HG03565 (cell line): Measurements from ENCODE around the gene ECSCR.

Experiments used
- ATAC-seq: cut with Tn5 transposase; IDR thresholded peaks from one replicate; pipeline ENCODE4 v1.9.1; 2021; ENCODE audit warnings: mild to moderate bottlenecking, moderate library complexity; ENCODE audit not compliant: unreplicated experiment

ECSCR gene

DNA sequence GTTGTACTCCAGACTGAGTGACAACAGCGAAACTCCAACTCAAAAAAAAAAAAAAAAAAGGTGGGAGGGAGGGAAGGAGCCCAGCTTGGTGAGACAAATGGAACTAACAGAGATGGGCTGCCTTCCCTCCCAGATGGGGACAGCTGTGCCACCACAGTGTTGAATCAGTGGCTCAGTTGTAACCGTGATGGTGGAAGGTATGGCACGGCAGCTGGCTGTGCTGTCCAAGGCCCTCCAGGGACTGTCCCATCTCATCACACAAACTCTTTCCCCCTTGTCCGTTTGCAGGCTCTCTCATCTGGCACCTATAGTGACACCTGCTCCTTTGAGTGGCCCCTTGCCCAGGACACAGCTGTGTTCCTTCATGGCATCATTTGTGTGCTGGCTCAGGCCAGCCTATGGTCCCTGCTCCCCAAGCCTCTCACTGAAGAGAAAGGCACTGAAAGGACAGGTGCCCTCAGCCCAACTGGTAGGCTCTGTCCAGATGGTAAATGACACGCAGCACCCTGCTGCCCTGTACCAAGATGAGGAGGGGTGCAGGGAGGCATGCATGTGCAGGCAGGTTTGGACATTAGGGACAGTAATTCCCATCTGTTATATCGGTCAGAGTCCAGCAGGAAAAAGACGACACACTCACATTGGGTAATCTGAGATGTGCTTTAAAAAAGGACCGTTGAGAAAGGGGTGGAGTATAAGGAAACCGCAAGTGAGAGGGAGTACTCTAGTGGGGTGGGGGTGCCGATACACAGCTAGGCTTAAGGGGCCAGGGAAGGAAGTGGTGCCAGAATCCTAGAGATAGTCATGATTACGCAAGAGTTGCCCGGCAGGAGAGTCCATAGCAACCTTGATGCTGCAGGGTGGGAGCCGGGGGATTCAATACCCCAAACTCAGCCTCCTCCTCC lies 12.6 kb upstream of the ECSCR start:
- no peak for ATAC-seq

DNA sequence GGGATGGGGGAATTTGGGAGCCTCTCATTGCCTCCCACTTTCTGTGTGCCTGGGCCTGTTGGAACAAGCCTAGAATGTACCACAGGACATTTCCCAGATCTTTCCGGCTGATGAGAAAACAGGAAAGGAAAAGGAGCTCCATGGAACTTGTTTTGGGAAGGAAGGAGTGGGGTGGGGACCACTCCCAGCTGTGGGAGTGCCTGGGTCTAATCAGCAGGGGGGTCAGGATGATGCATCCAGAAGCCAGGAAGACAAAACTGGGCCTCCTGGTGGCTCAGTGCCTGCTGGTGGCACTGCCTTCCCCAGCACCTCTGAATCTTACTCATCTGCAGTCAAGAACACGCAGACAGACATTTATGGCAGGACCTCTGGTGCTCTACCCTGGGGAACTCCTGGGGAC lies 11.0 kb upstream of the ECSCR start:
- no peak for ATAC-seq

DNA sequence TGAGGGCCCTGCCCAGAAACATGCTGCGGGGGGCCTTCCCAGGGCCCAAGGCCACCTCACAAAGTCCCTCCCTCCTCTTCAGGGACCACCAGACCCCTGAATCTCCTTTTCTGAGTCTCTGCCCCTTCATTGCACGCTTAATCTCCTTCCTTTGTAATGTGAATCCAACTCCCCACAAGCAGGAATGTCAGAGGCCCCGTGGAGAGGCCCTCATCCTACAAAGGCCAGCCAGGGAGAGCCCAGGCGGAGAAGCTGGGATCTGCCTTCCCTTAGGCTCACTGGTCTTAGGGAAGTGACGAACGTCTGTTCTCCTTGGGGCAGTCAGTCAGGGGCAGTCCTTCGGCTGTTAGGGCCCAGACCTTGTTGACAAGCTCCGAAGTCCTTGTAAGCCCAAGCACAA lies 10.6 kb upstream of the ECSCR start:
- no peak for ATAC-seq

DNA sequence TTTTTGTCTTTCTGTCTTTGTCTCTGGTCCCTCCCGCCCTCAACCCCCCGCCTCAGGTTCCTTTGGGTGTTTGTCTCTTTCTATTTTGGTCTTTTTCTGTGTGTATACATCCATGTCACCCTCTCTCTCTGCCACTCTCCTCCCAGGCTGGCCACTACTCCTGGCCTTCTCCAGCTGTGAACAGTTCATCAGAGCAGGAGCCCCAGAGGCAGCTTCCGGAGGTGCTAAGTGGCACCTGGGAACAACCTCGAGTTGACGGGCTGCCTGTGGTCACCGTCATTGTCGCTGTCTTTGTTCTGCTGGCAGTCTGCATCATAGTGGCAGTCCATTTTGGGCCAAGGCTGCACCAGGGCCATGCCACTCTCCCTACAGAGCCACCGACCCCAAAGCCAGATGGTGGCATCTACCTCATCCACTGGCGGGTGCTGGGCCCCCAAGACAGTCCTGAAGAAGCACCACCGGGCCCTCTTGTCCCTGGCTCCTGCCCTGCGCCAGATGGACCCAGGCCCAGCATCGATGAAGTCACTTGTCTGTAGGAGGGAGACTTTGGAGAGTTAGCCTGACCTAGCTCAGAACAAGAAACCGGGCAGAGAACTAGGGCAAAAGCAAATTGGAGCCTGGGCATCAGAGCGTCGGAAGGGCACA lies 10.0 kb upstream of the ECSCR start:
- ATAC-seq = no peak

DNA sequence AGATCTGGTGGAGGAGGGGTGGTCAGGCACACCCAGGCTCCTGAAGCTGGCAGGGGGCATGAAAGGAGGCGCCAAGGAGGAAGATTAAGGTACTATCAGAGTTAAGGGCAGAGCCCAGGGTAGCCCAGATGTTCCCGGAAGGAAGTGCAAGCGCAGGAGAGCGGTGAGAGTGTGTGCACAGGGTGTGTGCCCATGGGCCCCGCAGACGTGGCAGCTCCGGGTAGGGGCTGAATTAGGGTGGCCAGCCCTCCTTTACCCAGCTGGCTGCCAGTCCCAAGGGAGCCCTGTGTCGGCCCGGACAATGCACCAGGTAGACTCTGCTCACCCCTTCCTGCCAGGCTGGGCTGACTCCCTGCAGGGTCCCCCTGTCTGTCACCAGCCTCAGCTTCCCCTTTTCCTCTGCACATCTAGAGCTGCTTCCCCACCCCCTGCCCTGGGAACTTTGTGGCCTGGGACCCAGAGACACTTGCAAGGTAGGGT lies 8.3 kb upstream of the ECSCR start, which contains the start of gene SMIM33:
SMIM33 (plus strand) TSS at position 184 of the 480 bp plus-strand sequence; CDS start at position 302, 118 bp downstream.
- ATAC-seq = no peak

DNA sequence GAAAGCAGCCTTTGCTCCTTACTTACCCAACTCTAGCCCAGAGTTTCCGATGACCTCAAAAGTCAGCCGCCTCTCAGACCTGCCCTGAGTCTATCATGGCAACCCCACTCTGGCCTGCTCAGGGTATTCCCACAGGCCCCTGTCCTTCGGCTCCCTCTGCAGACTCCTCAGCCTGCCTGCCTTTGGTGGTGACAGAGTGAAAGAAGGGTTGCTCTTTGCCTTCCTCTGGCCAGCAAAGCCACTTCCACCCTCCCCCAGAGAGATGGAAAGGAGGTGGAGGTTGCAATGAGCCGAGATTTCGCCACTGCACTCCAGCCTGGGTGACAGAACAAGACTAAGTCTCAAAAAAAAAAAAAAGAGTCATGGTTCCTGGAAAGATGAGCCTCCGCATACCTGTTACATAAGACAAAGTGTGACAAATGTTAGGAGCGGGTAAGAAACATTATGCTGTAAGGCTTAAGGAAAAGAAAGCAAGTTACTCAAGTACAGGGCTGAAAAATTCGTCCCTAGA lies 5.9 kb upstream of the ECSCR start:
- no peak for ATAC-seq

DNA sequence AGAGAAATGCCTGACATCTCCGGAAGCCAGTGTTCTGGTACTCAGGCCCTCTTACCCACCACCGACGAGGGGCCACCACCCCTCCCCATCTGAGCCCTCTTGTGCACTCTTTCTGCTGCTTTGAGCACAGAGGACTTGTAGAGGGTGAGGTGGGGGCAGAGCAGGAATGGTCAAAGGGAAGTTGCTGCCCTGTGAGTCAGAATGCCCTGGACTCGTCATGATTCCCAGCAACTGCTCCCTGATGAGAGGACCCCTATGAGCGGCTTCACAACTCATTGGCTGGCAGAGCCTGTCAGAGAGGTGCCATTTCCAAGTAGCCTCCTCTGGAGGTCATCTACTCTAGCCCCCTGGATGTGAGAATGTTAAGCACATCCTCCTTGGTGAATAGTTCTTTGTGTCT lies 845 bp downstream of the ECSCR start:
- no peak for ATAC-seq

DNA sequence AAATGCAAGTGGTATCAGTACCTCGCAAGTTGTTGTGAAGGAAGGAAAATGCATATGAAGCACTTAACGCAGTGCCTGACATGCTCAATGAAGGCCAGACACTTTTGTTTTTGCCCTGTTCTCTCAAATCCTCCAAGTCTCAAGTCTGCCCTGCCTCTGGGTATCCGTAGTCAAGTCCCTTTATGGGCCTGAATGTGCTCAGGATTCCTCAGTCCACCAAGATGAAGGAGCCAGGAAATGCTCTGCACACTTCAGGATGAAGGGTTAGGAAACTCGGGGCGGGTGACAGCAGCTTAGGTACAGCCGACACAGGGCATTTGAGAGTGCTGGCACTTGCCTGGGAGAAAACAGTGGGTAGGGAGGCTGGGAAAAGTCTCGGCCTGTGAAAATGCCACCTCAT lies 1.4 kb downstream of the ECSCR start:
- no peak for ATAC-seq

DNA sequence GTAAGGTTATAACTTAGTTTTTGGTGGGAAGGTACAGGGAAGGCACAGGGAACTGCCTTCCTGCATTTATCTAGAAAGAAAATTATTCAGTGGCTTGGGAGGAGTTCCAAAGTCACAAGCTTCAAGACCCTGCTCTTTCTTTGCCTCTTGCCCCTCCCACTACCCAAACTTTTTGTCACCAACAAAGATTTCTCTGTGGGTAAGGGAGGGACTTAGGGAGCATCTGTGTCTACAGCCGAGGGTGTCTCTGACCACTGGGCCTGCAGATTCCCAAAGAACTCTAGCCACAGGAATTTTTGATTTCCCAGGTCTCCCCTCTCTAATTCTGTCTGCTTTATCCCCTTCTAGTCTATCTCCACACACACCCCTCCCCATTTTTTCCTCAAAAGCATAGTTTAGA lies 2.1 kb downstream of the ECSCR start:
- no peak for ATAC-seq

DNA sequence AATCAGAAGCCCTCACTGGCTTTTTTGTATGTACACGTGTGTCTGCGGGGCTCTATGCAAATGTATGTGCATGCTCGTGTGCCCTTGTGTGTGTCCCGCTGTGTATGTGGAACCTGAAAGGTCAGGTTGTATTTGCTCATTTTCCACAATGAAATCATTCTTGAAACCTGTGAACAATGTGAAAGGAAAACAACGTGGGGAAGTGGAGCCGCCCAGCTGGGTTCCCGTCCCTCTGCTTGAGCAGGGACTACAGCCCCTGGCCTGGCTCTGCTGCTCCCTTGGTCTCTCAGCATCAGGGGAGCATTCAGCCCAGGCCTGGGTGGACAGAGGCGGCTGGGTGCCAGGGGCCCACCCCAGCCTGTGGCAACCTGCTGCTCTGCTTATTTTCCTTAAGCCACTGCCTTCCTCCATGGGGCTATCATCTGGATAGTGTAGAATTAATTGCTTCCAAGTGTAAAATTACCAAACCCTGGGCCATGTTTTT lies 3.0 kb downstream of the ECSCR start:
- ATAC-seq = no peak

DNA sequence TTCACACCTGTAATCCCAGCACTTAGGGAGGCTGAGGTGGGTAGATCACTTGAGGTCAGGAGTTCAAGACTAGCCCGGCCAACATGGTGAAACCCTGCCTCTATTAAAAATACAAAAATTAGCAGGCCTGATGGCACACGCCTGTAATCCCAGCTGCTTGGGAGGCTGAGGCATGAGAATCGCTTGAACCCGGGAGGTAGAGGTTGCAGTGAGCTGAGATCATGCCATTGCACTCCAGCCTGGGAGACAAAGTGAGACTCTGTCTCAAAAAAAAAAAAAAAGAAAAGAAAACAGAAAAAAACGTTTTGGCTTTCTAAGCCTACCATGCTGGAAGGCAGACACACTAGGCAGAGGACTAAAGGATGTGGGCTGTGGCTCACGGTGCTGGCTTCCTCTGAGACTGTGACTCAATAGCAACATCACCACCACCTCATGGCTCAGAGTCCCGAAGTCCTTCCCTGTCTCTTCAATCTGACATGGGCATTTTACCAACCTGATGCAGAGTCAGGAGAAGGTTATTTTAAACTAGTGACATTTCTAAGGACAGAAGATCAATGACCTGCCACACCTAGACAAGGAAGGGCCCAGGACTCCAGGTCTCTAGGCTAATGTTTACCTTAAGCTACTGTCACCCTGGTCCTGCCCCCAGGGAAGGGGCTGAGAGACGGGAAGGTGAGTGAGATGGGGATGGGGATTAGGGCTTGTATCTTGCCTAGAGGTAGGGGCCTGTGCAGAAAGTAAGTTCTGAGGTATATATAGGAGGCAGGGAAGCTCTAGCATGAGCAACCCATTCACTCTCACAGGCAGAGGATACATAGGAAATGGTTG lies 3.7 kb downstream of the ECSCR start:
- ATAC-seq = peak; percentile 41

DNA sequence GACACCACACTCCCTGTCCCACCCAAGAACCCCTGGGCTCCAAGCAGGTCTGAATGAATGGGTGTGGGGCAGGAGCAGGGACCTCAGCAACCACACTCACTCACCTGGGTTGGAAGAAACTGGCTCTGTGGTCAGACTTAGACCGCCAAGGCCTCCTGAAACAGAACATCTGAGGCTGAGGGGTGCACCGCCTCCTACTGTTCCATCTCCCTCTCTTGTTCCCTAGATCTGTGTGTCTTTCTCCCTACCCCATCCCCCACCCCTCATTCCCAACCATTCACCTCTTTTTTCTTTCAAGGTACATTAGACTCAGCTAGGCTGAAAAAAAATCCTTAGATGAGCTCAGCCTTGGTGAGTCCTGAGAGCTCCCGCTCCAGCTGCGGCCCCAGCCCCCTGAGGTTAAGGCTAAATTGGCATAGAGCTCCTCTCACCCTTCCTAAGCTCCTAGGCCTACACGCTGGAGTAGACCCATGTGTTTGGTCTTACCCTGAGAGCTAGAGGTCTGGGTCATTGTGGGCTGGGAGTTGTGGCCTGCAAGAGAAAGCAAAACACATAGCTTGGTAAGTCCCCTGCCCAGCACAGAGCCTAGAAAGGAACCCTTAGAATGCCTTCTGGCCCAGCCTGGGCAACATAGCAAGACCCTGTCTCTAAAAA lies 4.8 kb downstream of the ECSCR start:
- no peak for ATAC-seq

DNA sequence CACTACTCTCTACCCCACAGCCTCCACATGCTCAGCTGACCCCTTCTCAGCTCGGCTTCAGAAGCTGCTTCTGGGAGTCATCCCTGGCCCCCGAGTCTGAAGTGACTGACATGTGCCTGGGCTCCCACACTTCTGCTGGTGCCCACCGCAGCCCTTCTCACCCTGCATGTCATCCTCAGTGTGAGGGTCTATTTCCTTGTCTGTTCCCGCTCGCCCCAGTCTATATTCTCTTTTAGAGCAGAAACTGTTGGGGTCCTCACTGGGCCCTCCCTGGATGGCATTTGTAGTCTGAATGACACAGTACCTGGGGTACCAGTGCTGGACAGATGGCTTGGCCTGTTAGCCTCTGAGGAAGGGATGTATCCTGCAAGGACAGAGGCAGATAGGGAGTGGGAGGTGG lies 5.3 kb downstream of the ECSCR start:
- no peak for ATAC-seq

DNA sequence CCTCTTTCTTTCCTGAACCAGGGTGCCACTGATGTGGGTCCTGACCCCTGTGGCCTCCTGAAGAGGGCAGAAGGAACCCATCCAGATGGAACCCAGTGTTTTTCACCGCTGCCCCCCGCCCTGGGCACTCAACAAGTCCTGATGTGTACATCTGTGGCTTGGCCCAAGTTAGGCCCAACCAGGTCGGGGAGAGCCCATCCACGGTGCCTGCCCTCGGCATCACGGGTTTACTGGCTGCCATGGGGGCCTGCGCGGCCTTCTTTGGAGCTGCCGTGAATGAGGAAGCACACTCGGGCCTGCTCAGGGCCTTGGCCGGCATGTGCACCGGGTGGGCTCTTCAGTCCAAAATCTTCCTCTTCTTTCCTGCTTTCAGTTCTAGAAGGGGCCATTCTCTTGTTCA lies 5.8 kb downstream of the ECSCR start:
- no peak for ATAC-seq

DNA sequence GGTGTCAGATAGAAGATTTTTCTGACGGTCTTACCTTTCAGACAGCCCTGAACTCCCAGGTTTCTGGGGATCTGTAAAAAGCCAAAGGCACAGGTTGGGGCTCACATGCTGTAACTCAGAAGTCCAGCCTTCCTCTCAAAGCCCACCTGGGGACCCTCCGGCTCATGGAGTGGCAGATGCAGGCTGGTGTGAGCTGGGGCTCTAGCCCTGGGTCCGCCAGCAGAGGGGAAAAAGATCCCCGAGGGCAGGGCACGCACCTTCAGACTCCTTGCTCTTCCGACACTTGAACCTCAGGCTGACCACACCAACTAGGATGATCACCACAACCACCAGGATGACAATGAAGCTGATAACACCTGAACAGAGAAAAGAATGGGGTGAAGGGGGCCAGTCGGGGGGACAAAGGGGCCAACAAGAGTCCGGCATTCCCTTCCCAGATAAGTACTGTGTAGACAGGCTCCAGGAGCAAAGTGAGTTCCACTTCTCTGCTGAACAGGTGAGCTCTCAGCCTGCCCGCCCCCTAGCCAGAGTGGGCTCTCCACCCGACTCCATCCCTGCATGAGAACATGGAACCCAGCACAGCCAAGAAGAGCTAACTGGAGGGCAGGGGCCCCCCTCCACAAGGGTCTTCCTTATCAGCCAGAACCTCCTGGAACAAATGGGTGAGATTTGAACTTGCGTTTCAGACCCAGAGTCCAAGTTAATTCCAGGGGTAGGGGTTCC lies 7.8 kb downstream of the ECSCR start:
- ATAC-seq = no peak

DNA sequence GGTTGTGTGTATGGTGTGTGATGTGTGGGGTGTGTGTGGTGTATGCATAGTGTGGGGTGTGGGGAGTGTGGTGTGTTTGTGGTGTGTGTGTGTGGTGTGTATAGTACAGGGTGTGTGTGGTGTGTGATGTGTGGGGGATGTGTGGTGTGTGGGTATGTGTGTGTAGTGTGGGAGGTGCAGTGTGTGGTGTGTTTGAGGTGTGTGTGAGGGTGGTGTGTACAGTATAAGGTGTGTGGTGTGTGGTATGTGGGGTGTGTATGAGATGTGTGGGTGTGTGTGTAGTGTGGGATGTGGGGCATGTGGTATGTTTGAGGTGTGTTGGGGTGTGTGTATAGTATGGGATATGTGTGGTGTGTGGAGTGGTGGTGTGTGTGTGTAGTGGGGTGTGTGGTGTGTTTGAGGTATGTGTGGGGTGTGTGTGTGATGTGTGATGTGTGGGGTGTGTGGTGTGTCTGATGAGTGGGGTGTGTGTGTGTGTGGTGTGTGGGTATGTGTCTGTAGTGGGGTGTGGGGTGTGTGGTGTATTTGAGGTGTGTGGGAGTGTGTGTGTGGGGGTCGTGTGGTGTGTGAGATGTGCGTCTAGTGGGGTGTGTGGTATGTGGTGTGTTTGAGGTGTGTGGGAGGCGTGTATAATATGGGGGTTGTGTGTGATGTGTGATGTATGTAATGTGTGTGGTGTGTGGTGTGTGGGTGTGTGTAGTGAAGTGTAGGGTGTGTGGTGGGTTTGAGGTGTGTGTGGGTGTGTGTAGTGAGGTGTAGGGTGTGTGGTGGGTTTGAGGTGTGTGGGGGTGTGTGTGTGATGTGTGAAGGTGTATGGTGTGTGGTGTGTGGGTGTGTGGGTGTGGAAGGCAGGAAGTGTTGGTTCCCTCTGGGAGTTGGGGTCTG lies 8.6 kb downstream of the ECSCR start:
- ATAC-seq = no peak

DNA sequence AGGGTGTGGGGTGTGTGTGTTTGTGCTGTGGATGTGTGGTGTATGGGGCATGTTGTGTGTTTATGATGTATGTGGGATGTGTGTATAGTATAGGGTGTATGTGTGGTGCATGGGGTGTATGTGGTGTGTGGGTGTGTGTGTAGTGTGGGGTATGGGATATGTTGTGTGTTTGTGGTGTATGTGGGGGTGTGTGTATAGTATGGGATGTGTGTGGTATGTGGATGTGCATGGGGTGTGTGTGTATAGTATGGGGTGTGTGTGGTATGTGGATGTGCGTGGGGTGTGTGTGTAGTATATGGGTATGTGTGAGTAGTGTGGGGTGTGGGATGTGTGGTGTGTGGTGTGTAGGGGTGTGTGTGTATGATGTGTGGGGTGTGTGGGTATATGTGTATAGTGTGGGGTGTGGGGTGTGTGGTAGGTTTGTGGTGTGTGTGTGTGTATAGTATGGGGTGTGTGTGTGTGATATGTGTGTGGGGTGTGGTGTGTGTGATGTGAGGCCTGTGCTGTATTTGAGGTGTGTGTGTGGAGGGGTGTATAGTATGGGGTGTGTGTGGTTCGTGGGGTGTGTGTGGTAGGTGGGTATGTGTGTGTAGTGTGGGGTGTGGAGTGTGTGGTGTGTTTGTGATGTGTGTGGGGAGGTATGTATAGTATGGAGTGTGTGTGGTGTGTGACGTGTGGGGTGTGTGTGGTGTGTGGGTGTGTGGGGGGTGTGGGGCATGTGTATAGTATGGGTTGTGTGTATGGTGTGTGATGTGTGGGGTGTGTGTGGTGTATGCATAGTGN lies 10.5 kb downstream of the ECSCR start:
- no peak for ATAC-seq

DNA sequence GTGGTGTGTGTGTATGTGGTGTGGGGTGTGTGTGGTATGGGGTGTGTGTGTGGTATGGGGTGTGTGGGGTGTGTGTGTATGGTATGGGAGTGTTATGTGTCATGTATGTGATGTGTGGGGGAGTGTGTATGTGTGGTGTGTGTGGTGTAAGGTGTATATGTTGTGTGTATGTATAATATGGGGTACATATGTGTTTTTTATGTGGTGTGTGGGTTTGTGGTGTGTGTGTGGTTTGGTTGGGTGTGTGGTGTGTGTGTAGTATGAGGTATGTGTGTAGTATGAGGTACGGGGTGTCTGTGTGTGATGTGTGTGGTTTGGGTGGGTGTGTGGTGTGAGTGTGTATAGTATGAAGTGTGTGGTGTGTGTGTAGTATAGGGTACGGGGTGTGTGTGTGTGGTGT lies 11.4 kb downstream of the ECSCR start:
- no peak for ATAC-seq
